Adrenal gland (tissue), 5 donors: ENCODE results near the gene MAGEA1.
"Not testable (repeated sequence)": the region's sequence is repeated elsewhere in the genome, so short reads cannot be mapped to it uniquely, and the experiment has no call there.

Source experiments
- POLR2A ChIP-seq, 2 donors: fragments of 450-650 bp; IDR thresholded peaks; one replicate each; pipeline ENCODE4 v1.6.1; 2017; ENCODE audit warnings: antibody characterized with exemption in 2 of 2, mild to moderate bottlenecking in 2 of 2, moderate library complexity in 1 of 2
- TF ChIP-seq, protein P1 (sequence below), 6 experiments: fragments of 450-650 bp in 4 of 6; fragments of 200-600 bp in 2 of 6; sonication (generic) in 1 of 6; IDR thresholded peaks; 1 replicate in 5 of 6; 2 replicates in 1 of 6; pipeline versions ENCODE4 v1.5.1 to v1.8.0; 2016 to 2021; ENCODE audit warnings: antibody characterized with exemption in 6 of 6, mild to moderate bottlenecking in 2 of 6, moderate library complexity in 1 of 6
- donor health status: DM: no; HTN: no; CAD: no.

DNA sequence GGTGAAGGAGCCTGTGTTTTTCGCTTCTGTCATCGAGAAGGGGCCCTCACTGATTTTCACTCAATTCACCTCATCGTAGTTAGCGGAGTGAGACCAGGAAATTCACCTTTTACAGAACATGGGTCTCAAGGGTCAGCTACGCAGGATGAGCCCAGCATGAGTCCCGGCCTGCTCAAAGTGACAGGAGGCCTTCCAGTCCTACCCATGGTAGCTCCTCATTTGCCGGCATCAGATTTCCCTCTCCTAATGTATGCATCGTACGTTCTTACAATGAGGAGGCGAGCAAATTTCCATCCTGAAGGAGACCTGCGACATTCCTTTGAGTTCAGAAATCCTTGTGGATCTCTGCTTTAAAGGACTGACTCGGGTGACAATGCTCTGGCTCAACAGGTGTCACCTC lies 46.2 kb upstream of the MAGEA1 start:
- TF ChIP-seq POLR2A (IDR thresholded peaks at IDR 0.05), result not testable (repeated sequence)
- TF ChIP-seq, protein P1, sequence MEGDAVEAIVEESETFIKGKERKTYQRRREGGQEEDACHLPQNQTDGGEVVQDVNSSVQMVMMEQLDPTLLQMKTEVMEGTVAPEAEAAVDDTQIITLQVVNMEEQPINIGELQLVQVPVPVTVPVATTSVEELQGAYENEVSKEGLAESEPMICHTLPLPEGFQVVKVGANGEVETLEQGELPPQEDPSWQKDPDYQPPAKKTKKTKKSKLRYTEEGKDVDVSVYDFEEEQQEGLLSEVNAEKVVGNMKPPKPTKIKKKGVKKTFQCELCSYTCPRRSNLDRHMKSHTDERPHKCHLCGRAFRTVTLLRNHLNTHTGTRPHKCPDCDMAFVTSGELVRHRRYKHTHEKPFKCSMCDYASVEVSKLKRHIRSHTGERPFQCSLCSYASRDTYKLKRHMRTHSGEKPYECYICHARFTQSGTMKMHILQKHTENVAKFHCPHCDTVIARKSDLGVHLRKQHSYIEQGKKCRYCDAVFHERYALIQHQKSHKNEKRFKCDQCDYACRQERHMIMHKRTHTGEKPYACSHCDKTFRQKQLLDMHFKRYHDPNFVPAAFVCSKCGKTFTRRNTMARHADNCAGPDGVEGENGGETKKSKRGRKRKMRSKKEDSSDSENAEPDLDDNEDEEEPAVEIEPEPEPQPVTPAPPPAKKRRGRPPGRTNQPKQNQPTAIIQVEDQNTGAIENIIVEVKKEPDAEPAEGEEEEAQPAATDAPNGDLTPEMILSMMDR (IDR thresholded peaks at IDR 0.05), result not testable (repeated sequence)
